OCI-LY7 (cell line): Measurements from ENCODE around the gene KIAA1958. TPM values are rescaled to one million over a fixed set of nuclear protein-coding genes. Genes with fewer than 3 reads are reported as not detected.

ENCODE experiments used
- BruUV-seq: library from RNA; stranded (reverse); fragments of 400-500 nt; replicated peaks from 2 replicates; lab custom pipeline; 2021; lab: Mats Ljungman, UMichigan
- CTCF ChIA-PET: fragments of 300-600 bp; sonication (Branson Sonifier 250); formaldehyde crosslinking; loops from one replicate; lab custom pipeline; 2022; ENCODE audit warnings: antibody characterized with exemption; ENCODE audit not compliant: unreplicated experiment; lab: Charles Lee
- POLR2A ChIA-PET: fragments of 300-600 bp; sonication (Branson Sonifier 250); formaldehyde crosslinking; loops from one replicate; lab custom pipeline; 2022; ENCODE audit warnings: antibody characterized with exemption; lab: Charles Lee
- DNase-seq: peaks from one replicate; pipeline ENCODE4 v3.0.0-alpha.2; 2015; ENCODE audit warnings: low spot score
- H2AFZ ChIP-seq: fragments of 200-600 bp; sonication (generic), shearing (Covaris generic); 2 replicates; pipeline ENCODE4 v1.6.1; 2014; ENCODE audit warnings: mild to moderate bottlenecking, antibody characterized with exemption, low read length, moderate library complexity
- H3K27ac ChIP-seq: fragments of 200-600 bp; sonication (generic); 2 replicates; pipeline ENCODE4 v1.5.1; 2014; ENCODE audit warnings: mixed run types, low read depth, mild to moderate bottlenecking, moderate library complexity, low read length, inconsistent platforms; ENCODE audit not compliant: poor library complexity, severe bottlenecking
- H3K36me3 ChIP-seq: fragments of 200-600 bp; sonication (generic); 2 replicates; pipeline ENCODE4 v1.6.1; 2014; ENCODE audit warnings: mild to moderate bottlenecking, antibody characterized with exemption, low read length, moderate library complexity, mixed read lengths; ENCODE audit not compliant: insufficient read depth
- H3K4me1 ChIP-seq: fragments of 200-600 bp; sonication (generic); 2 replicates; pipeline ENCODE4 v1.5.1; 2014; ENCODE audit warnings: mild to moderate bottlenecking, low read length; ENCODE audit not compliant: insufficient read depth, poor library complexity, severe bottlenecking
- H3K4me2 ChIP-seq: fragments of 200-600 bp; sonication (generic); 2 replicates; pipeline ENCODE4 v1.6.1; 2014; ENCODE audit warnings: mild to moderate bottlenecking, low read length
- H3K4me3 ChIP-seq: fragments of 200-600 bp; sonication (generic); 2 replicates; pipeline ENCODE4 v1.5.1; 2014; ENCODE audit warnings: mild to moderate bottlenecking, low read depth, low read length; ENCODE audit not compliant: poor library complexity, severe bottlenecking
- H3K79me2 ChIP-seq: fragments of 200-600 bp; sonication (generic); 2 replicates; pipeline ENCODE4 v1.6.1; 2016; ENCODE audit warnings: low read depth, mild to moderate bottlenecking, low read length, moderate library complexity, mixed read lengths; ENCODE audit not compliant: insufficient read depth
- H3K9me2 ChIP-seq: fragments of 200-600 bp; sonication (generic); 2 replicates; pipeline ENCODE4 v1.6.1; 2016; ENCODE audit warnings: mild to moderate bottlenecking, low read length, mixed read lengths; ENCODE audit not compliant: insufficient read depth
- H3K9me3 ChIP-seq: fragments of 200-600 bp; sonication (generic); 2 replicates; pipeline ENCODE4 v1.6.1; 2014; ENCODE audit warnings: mild to moderate bottlenecking, mixed run types, low read length, mixed read lengths
- H4K20me1 ChIP-seq: fragments of 200-600 bp; sonication (generic); 2 replicates; pipeline ENCODE4 v1.6.1; 2014; ENCODE audit warnings: mild to moderate bottlenecking, antibody characterized with exemption, low read length, moderate library complexity, mixed read lengths; ENCODE audit not compliant: insufficient read depth
- EZH2phosphoT487 ChIP-seq: fragments of 200-600 bp; sonication (generic); IDR thresholded peaks from 2 replicates; pipeline ENCODE4 v1.6.1; 2018; ENCODE audit warnings: low read depth, borderline replicate concordance, mild to moderate bottlenecking, mixed run types, antibody characterized with exemption, low read length, moderate library complexity, mixed read lengths
- intact Hi-C: fragments of 100-400 bp; cut with micrococcal nuclease; formaldehyde crosslinking; loops from one replicate; pipeline ENCODE4 v1.10.0; 2022; ENCODE audit not compliant: unreplicated experiment
- total RNA-seq, 2 experiments: library from RNA; depleted of rRNA in 1 of 2; stranded (reverse); fragments of >200 nt in 1 of 2; shearing (Covaris generic) in 1 of 2; gene quantifications; 2 replicates each; pipeline ENCODE4 v1.2.3, GENCODE V29; 2014 to 2022
- TF ChIP-seq, protein P1 (sequence below): fragments of 200-600 bp; sonication (generic); conservative IDR thresholded peaks from 2 replicates; pipeline ENCODE4 v1.5.1; 2014; ENCODE audit warnings: mild to moderate bottlenecking, antibody characterized with exemption, low read length, moderate library complexity, mixed read lengths

Gene KIAA1958
- total RNA-seq, 2 experiments from 2014 or later = 15.4 to 19.8 TPM

DNA sequence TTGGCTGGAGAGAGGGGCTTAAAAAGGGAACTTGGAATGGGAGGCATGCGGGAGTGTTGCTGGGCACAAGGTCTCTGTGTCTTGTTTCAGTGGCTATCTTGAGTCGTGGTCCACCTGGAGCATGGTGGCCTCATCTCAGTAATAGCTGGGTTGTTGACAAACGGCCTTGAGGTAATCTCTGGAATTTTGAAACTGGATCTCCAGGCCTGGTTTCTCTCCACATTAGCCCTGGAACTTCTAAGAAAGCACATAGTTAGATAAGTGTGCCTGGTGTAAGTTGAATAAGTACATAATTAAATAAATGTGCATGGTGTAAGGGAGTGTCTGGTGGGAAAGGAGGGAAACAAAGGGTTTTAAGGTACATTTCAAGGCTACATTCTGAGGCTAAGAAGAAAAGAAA lies 169.0 kb downstream of the KIAA1958 start:
- ChIA-PET POLR2A (no interaction called here), CTCF (no interaction called here)
- no peak for TF ChIP-seq EZH2phosphoT487
- TF ChIP-seq, protein P1, sequence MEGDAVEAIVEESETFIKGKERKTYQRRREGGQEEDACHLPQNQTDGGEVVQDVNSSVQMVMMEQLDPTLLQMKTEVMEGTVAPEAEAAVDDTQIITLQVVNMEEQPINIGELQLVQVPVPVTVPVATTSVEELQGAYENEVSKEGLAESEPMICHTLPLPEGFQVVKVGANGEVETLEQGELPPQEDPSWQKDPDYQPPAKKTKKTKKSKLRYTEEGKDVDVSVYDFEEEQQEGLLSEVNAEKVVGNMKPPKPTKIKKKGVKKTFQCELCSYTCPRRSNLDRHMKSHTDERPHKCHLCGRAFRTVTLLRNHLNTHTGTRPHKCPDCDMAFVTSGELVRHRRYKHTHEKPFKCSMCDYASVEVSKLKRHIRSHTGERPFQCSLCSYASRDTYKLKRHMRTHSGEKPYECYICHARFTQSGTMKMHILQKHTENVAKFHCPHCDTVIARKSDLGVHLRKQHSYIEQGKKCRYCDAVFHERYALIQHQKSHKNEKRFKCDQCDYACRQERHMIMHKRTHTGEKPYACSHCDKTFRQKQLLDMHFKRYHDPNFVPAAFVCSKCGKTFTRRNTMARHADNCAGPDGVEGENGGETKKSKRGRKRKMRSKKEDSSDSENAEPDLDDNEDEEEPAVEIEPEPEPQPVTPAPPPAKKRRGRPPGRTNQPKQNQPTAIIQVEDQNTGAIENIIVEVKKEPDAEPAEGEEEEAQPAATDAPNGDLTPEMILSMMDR = no peak
- DNase-seq = no peak
- Histone ChIP-seq H3K4me2 (no peak overlapping the region), H3K36me3 (no peaks in the 10 kb centered on the region), H4K20me1 (no peaks in the 10 kb centered on the region), H2AFZ (no peak overlapping the region), H3K9me3 (no peaks in the 10 kb centered on the region), H3K4me1 (no peaks in the 10 kb centered on the region), H3K9me2 (no peaks in the 10 kb centered on the region), H3K27ac (no peak overlapping the region), H3K79me2 (no peaks in the 10 kb centered on the region), H3K4me3 (no peak overlapping the region)
- no TSS peak for BruUV-seq
- intact Hi-C loops = no loop called here

DNA sequence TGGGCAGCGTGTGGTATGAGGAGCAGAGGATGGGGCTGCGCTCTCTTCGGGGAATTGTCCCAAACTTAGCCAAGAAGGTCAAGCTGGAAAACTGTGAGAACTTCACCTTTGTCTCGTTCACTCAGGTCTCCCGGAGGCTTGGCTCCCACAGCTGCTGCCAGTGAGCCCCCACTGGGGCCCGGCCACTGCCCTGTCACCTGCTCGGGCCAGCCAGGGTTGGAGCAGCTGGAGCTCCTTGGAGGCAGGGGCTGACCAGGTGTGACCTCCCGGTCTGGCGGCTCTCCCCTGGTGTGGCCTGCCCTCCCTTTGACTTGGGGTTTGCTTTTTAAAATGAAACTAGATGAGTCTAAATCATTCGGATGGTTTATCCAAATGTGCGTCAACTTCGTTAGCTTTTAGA lies 173.3 kb downstream of the KIAA1958 start:
- H3K4me1 ChIP-seq = no peaks in the 10 kb centered on the region
- intact Hi-C loops = no loop called here
- no peaks in the 10 kb centered on the region for H3K36me3 ChIP-seq
- no peaks in the 10 kb centered on the region for H4K20me1 ChIP-seq
- no peak overlapping the region for H2AFZ ChIP-seq
- no peaks in the 10 kb centered on the region for H3K9me3 ChIP-seq
- H3K9me2 ChIP-seq = no peaks in the 10 kb centered on the region
- ChIA-PET CTCF (no interaction called here), POLR2A (interaction anchor here (0.6 kb wide), 2 partner anchors 21 to 28 kb away, joined by 3 to 4 read pairs; no protein-coding TSS in a partner anchor)
- no TSS peak for BruUV-seq
- no peaks in the 10 kb centered on the region for H3K79me2 ChIP-seq
- no peak overlapping the region for H3K27ac ChIP-seq
- DNase-seq = no peak
- TF ChIP-seq, protein P1 = no peak
- TF ChIP-seq EZH2phosphoT487 = no peak
- H3K4me2 ChIP-seq = no peak overlapping the region
- H3K4me3 ChIP-seq = no peak overlapping the region

DNA sequence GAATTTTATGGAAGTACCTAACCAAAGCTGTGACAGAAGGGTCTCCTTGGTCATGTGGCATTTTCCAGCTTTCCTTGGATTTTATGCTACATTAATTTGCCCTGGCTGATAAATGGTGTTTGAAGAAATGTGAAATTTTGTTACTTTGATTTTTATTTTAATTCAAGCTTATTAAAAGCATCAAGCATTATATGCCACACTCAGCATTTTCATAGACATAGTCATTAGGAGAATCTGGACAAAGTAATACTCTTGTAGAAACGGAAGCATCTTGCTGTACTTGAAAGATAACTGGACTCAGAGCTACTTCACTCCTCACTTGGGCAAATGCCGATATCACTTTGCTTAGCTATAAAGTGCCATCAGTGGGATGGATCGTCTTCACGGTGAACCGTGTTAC lies 177.1 kb downstream of the KIAA1958 start:
- Histone ChIP-seq H3K36me3 (no peaks in the 10 kb centered on the region), H3K9me3 (no peaks in the 10 kb centered on the region), H3K4me2 (no peak overlapping the region), H3K9me2 (no peaks in the 10 kb centered on the region), H3K27ac (no peak overlapping the region), H4K20me1 (no peaks in the 10 kb centered on the region), H3K79me2 (no peaks in the 10 kb centered on the region), H3K4me3 (no peak overlapping the region), H3K4me1 (no peaks in the 10 kb centered on the region), H2AFZ (no peak overlapping the region)
- CTCF ChIA-PET = no interaction called here
- intact Hi-C loops = no loop called here
- DNase-seq = no peak
- TF ChIP-seq, protein P1 = no peak
- TF ChIP-seq EZH2phosphoT487 = no peak
- BruUV-seq = no TSS peak
- POLR2A ChIA-PET = interaction anchor here (0.5 kb wide), 1 partner anchor 1163 kb away, joined by 4 read pairs; no protein-coding TSS in a partner anchor
